HepG2 (cell line): ENCODE results near the gene FAM177B. TPM values are rescaled to one million over a fixed set of nuclear protein-coding genes. Genes with fewer than 3 reads are reported as not detected.

Experiments used
- ATAD3A ChIP-seq: sonication (generic); formaldehyde crosslinking; IDR thresholded peaks from 2 replicates; pipeline ENCODE4 v1.4.0; 2020; ENCODE audit warnings: missing genetic modification reagents
- TCF12 ChIP-seq, 2 experiments: fragments of 450-650 bp in 1 of 2; sonication (generic) in 1 of 2; formaldehyde crosslinking in 1 of 2; IDR thresholded peaks; 2 replicates each; pipeline versions ENCODE4 v1.6.1 to v1.8.0; 2017 to 2022; ENCODE audit warnings: antibody characterized with exemption in 1 of 2, mild to moderate bottlenecking in 1 of 2, missing genetic modification reagents in 1 of 2, moderate library complexity in 1 of 2
- THAP11 ChIP-seq: IDR thresholded peaks from 2 replicates; pipeline ENCODE4 v1.6.1; 2016; ENCODE audit warnings: missing biosample characterization, missing genetic modification reagents
- ZNF234 ChIP-seq: sonication (generic); formaldehyde crosslinking; conservative IDR thresholded peaks from 2 replicates; pipeline ENCODE4 v1.5.1; 2020; ENCODE audit warnings: mild to moderate bottlenecking, missing genetic modification reagents
- ZNF878 ChIP-seq: sonication (generic); formaldehyde crosslinking; IDR thresholded peaks from 2 replicates; pipeline ENCODE4 v1.8.1; 2023; ENCODE audit warnings: mild to moderate bottlenecking, missing genetic modification reagents, moderate library complexity
- polyA plus RNA-seq, 8 experiments: library from polyadenylated mRNA; depleted of rRNA in 3 of 8; stranded (reverse) in 7 of 8; unstranded in 1 of 8; fragments of >200 nt; fragmentation: Illumina TruSeq in 4 of 8; extraction: Trizol in 4 of 8; gene quantifications; 2 replicates each; pipeline versions ENCODE4 v1.2.1 to v1.2.3, GENCODE V29; 2011 to 2016; ENCODE audit warnings: low read depth in 4 of 8, missing spikeins in 1 of 8, mixed read lengths in 1 of 8; ENCODE audit not compliant: insufficient read depth in 1 of 8
- total RNA-seq, 5 experiments: library from RNA; depleted of rRNA; stranded (reverse); fragments of >200 nt; fragmentation: Illumina TruSeq; extraction: Trizol; gene quantifications; 2 replicates each; pipeline ENCODE4 v1.2.3, GENCODE V29; 2016; ENCODE audit warnings: low read depth in 1 of 5
- TF ChIP-seq, protein P1 (sequence below): sonication (generic); formaldehyde crosslinking; IDR thresholded peaks from 2 replicates; pipeline ENCODE4 v1.8.0; 2022; ENCODE audit warnings: mild to moderate bottlenecking, missing genetic modification reagents; ENCODE audit not compliant: insufficient replicate concordance
- TF ChIP-seq, protein P2 (sequence below): IDR thresholded peaks from 2 replicates; pipeline ENCODE4 v1.6.1; 2016; ENCODE audit warnings: low read depth, borderline replicate concordance
- TF ChIP-seq, protein P3 (sequence below): sonication (generic); formaldehyde crosslinking; IDR thresholded peaks from 2 replicates; pipeline ENCODE4 v1.5.1; 2020; ENCODE audit warnings: mild to moderate bottlenecking, missing genetic modification reagents, moderate library complexity

Gene FAM177B
- total and polyA plus RNA-seq, 2 of the 13 experiments (the other 11 are each of a cell fraction or from before 2014, with no cell fraction given) = 0.05 TPM; not detected in 1

- TF ChIP-seq, protein P1, sequence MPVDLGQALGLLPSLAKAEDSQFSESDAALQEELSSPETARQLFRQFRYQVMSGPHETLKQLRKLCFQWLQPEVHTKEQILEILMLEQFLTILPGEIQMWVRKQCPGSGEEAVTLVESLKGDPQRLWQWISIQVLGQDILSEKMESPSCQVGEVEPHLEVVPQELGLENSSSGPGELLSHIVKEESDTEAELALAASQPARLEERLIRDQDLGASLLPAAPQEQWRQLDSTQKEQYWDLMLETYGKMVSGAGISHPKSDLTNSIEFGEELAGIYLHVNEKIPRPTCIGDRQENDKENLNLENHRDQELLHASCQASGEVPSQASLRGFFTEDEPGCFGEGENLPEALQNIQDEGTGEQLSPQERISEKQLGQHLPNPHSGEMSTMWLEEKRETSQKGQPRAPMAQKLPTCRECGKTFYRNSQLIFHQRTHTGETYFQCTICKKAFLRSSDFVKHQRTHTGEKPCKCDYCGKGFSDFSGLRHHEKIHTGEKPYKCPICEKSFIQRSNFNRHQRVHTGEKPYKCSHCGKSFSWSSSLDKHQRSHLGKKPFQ (CRISPR knock-in tag) = no peak
- TF ChIP-seq, protein P2, sequence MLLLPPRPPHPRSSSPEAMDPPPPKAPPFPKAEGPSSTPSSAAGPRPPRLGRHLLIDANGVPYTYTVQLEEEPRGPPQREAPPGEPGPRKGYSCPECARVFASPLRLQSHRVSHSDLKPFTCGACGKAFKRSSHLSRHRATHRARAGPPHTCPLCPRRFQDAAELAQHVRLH (CRISPR knock-in tag) = peak; percentile 80
- peak; percentile 84 for TF ChIP-seq THAP11 (CRISPR knock-in tag)
- 0 out of 2 replicates have a peak, but pooled peaks have one; percentile 44 for TF ChIP-seq ZNF878 (CRISPR knock-in tag)
- TF ChIP-seq ZNF234 (CRISPR knock-in tag) = no peak
- no peak for TF ChIP-seq TCF12 (IDR thresholded peaks at IDR 0.05)
- peak; percentile 14; the same call in 1 of the 2 replicates for TF ChIP-seq TCF12 (CRISPR knock-in tag; IDR thresholded peaks at IDR 0.05)
- TF ChIP-seq, protein P3, sequence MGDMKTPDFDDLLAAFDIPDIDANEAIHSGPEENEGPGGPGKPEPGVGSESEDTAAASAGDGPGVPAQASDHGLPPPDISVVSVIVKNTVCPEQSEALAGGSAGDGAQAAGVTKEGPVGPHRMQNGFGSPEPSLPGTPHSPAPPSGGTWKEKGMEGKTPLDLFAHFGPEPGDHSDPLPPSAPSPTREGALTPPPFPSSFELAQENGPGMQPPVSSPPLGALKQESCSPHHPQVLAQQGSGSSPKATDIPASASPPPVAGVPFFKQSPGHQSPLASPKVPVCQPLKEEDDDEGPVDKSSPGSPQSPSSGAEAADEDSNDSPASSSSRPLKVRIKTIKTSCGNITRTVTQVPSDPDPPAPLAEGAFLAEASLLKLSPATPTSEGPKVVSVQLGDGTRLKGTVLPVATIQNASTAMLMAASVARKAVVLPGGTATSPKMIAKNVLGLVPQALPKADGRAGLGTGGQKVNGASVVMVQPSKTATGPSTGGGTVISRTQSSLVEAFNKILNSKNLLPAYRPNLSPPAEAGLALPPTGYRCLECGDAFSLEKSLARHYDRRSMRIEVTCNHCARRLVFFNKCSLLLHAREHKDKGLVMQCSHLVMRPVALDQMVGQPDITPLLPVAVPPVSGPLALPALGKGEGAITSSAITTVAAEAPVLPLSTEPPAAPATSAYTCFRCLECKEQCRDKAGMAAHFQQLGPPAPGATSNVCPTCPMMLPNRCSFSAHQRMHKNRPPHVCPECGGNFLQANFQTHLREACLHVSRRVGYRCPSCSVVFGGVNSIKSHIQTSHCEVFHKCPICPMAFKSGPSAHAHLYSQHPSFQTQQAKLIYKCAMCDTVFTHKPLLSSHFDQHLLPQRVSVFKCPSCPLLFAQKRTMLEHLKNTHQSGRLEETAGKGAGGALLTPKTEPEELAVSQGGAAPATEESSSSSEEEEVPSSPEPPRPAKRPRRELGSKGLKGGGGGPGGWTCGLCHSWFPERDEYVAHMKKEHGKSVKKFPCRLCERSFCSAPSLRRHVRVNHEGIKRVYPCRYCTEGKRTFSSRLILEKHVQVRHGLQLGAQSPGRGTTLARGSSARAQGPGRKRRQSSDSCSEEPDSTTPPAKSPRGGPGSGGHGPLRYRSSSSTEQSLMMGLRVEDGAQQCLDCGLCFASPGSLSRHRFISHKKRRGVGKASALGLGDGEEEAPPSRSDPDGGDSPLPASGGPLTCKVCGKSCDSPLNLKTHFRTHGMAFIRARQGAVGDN (CRISPR knock-in tag) = peak; percentile 60
- TF ChIP-seq ATAD3A (CRISPR knock-in tag) = no peak
These were observed 23.7 kb upstream of the FAM177B start (continued) for GRCh38 chr1:222713091-222713961.
